Hematopoietic multipotent progenitor cell treated with erythropoietin and hydrocortisone succinate and interleukin-3 and kit ligand, for 17 days (in vitro differentiated cells): ENCODE measurements around the gene ZNF787.
A peak's percentile ranks its signal among the peaks of the same experiment; 100 is the strongest.
"Not testable (repeated sequence)": the region's sequence is repeated elsewhere in the genome, so short reads cannot be mapped to it uniquely, and the experiment has no call there.

Source experiments
- DNase-seq: peaks from one replicate; pipeline ENCODE4 v3.0.0-alpha.2; 2015; ENCODE audit warnings: low spot score

Gene ZNF787

GRCh38 chr19:56105831-56106396 is 15.2 kb downstream of the ZNF787 start:
- DNase-seq: not testable (repeated sequence)

- peak; percentile 72 for DNase-seq
Measured at GRCh38 chr19:56105090-56105701, 15.9 kb downstream of the ZNF787 start.

- no peak for DNase-seq
Measured at GRCh38 chr19:56104423-56104822, 16.7 kb downstream of the ZNF787 start.

- DNase-seq: no peak
Measured at GRCh38 chr19:56103027-56103614, 18.0 kb downstream of the ZNF787 start.

- no peak for DNase-seq
Measured at GRCh38 chr19:56101746-56102535, 19.2 kb downstream of the ZNF787 start.

GRCh38 chr19:56101095-56101494 is 20.0 kb downstream of the ZNF787 start:
- DNase-seq: no peak

GRCh38 chr19:56099638-56100539 is 21.2 kb downstream of the ZNF787 start:
- DNase-seq: no peak

- no peak for DNase-seq
Measured at GRCh38 chr19:56098731-56099568, 22.1 kb downstream of the ZNF787 start.

- not testable (repeated sequence) for DNase-seq
Measured at GRCh38 chr19:56098237-56098636, 22.9 kb downstream of the ZNF787 start.

- no peak for DNase-seq
Measured at GRCh38 chr19:56097776-56098175, 23.3 kb downstream of the ZNF787 start.

- DNase-seq: no peak
Measured at GRCh38 chr19:56097306-56097705, 23.8 kb downstream of the ZNF787 start.

GRCh38 chr19:56096665-56097064 is 24.4 kb downstream of the ZNF787 start:
- DNase-seq: no peak

GRCh38 chr19:56094449-56094848 is 26.6 kb downstream of the ZNF787 start:
- DNase-seq: no peak

GRCh38 chr19:56092685-56093631 is 28.1 kb downstream of the ZNF787 start:
- DNase-seq: no peak

GRCh38 chr19:56091751-56092546 is 29.1 kb downstream of the ZNF787 start:
- no peak for DNase-seq

- DNase-seq: no peak
Measured at GRCh38 chr19:56091066-56091490, 30.0 kb downstream of the ZNF787 start.

GRCh38 chr19:56089344-56089743 is 31.8 kb downstream of the ZNF787 start:
- no peak for DNase-seq

GRCh38 chr19:56088497-56089215 is 32.4 kb downstream of the ZNF787 start:
- no peak for DNase-seq
